GM12878 (cell line): ENCODE data around the gene CNST. TPM values are rescaled to one million over a fixed set of nuclear protein-coding genes. Genes with fewer than 3 reads are reported as not detected.

Experiments used
- ATAC-seq: fragments of 200-7000 bp; cut with Tn5 transposase; 3 replicates; pipeline ENCODE4 v1.9.1; 2020; ENCODE audit warnings: mild to moderate bottlenecking, moderate library complexity
- BruUV-seq: library from RNA; stranded (reverse); fragments of 400-500 nt; replicated peaks from 2 replicates; lab custom pipeline; 2021; lab: Mats Ljungman, UMichigan
- CTCF ChIA-PET: fragments of 300-600 bp; sonication (Branson Sonifier 250); formaldehyde crosslinking; extraction: SDS; loops from one replicate; lab custom pipeline; 2021; ENCODE audit warnings: inconsistent platforms; lab: Yijun Ruan, JAX
- POLR2A ChIA-PET: fragments of 350-600 bp; formaldehyde crosslinking; extraction: SDS; loops from one replicate; lab custom pipeline; 2021; ENCODE audit warnings: inconsistent platforms; lab: Charles Lee
- RAD21 ChIA-PET: fragments of 300-600 bp; sonication (Branson Sonifier 250); formaldehyde crosslinking; loops from one replicate; lab custom pipeline; 2023; ENCODE audit warnings: antibody characterized with exemption; ENCODE audit not compliant: unreplicated experiment; lab: Charles Lee
- SMC1A ChIA-PET: fragments of 300-600 bp; sonication (Branson Sonifier 250); formaldehyde crosslinking; loops from one replicate; lab custom pipeline; 2023; ENCODE audit not compliant: unreplicated experiment, uncharacterized antibody; lab: Charles Lee
- DNase-seq: peaks from one replicate; pipeline ENCODE4 v3.0.0-alpha.2; 2011; ENCODE audit warnings: low read depth, low spot score
- FAIRE-seq: peaks from 3 replicates; lab custom pipeline; 2011; peaks lifted over from hg19 to GRCh38; lab: Jason Lieb, UNC
- H2AFZ ChIP-seq: 2 replicates; pipeline ENCODE4 v1.6.0; 2011; ENCODE audit warnings: low read depth, low read length, control low read depth; ENCODE audit not compliant: control insufficient read depth
- H3K27ac ChIP-seq: 2 replicates; pipeline ENCODE4 v1.5.1; 2011; ENCODE audit warnings: control low read depth; ENCODE audit not compliant: control insufficient read depth, insufficient read depth
- H3K27me3 ChIP-seq, 2 experiments: replicated peaks in 1 of 2; 2 replicates each; pipeline versions ENCODE4 v1.6.0 to v1.6.1; 2011; ENCODE audit warnings: low read length in 1 of 2; ENCODE audit not compliant: control insufficient read depth in 2 of 2, insufficient read depth in 2 of 2
- H3K36me3 ChIP-seq, 2 experiments: 2 replicates each; pipeline ENCODE4 v1.5.1; 2011; ENCODE audit warnings: low read length in 1 of 2; ENCODE audit not compliant: control insufficient read depth in 2 of 2, insufficient read depth in 2 of 2
- H3K4me1 ChIP-seq: 2 replicates; pipeline ENCODE4 v1.6.1; 2011; ENCODE audit warnings: mild to moderate bottlenecking, low read length, moderate library complexity, mixed read lengths; ENCODE audit not compliant: control insufficient read depth, insufficient read depth
- H3K4me2 ChIP-seq: 2 replicates; pipeline ENCODE4 v1.6.0; 2011; ENCODE audit warnings: control low read depth; ENCODE audit not compliant: control insufficient read depth, insufficient read depth
- H3K4me3 ChIP-seq: fragments of 200-600 bp; sonication (generic); 2 replicates; pipeline ENCODE4 v1.5.1; 2016
- H3K79me2 ChIP-seq: 2 replicates; pipeline ENCODE4 v1.6.0; 2011; ENCODE audit warnings: low read length; ENCODE audit not compliant: control insufficient read depth, insufficient read depth
- H3K9ac ChIP-seq: 2 replicates; pipeline ENCODE4 v1.8.0; 2011; ENCODE audit warnings: low read length, control low read depth, mixed read lengths; ENCODE audit not compliant: control insufficient read depth, insufficient read depth
- H3K9me3 ChIP-seq: replicated peaks from 3 replicates; pipeline ENCODE4 v1.5.1; 2011; ENCODE audit warnings: mild to moderate bottlenecking, low read length; ENCODE audit not compliant: control insufficient read depth, insufficient read depth
- H4K20me1 ChIP-seq: 2 replicates; pipeline ENCODE4 v1.6.0; 2011; ENCODE audit not compliant: control insufficient read depth, insufficient read depth
- BHLHE40 ChIP-seq, 2 experiments: fragments of 450-650 bp in 1 of 2; IDR thresholded peaks; 2 replicates each; pipeline ENCODE4 v1.6.1; 2011 to 2017; ENCODE audit warnings: low read depth in 2 of 2, borderline replicate concordance in 1 of 2, improper control_type of control experiment in 1 of 2, low read length in 1 of 2, mild to moderate bottlenecking in 1 of 2
- CEBPB ChIP-seq, 2 experiments: fragments of 150-350 bp in 1 of 2; IDR thresholded peaks; 2 replicates each; pipeline ENCODE4 v1.6.1; 2012 to 2014; ENCODE audit warnings: low read depth in 2 of 2, low read length in 2 of 2, borderline replicate concordance in 1 of 2, inconsistent platforms in 1 of 2
- CHD2 ChIP-seq: IDR thresholded peaks from 2 replicates; pipeline ENCODE4 v1.6.1; 2011; ENCODE audit warnings: low read depth, low read length, improper control_type of control experiment, borderline replicate concordance
- CREM ChIP-seq: IDR thresholded peaks from 2 replicates; pipeline ENCODE4 v1.6.1; 2014; ENCODE audit warnings: antibody characterized with exemption, low read depth
- EP300 ChIP-seq, 2 experiments: fragments of 150-350 bp in 1 of 2; IDR thresholded peaks; 2 replicates each; pipeline ENCODE4 v1.6.1; 2011 to 2012; ENCODE audit warnings: low read depth in 2 of 2, low read length in 2 of 2, borderline replicate concordance in 1 of 2, improper control_type of control experiment in 1 of 2, inconsistent platforms in 1 of 2; ENCODE audit not compliant: control insufficient read depth in 1 of 2
- FOS ChIP-seq: IDR thresholded peaks from 3 replicates; pipeline ENCODE4 v1.6.1; 2011; ENCODE audit warnings: borderline replicate concordance; ENCODE audit not compliant: insufficient read length; ENCODE audit errors: extremely low read depth
- FOXK2 ChIP-seq: fragments of 450-650 bp; IDR thresholded peaks from 2 replicates; pipeline ENCODE4 v1.6.1; 2017; ENCODE audit warnings: mild to moderate bottlenecking, moderate library complexity
- MEF2A ChIP-seq: IDR thresholded peaks from 2 replicates; pipeline ENCODE4 v1.6.1; 2011; ENCODE audit warnings: low read depth, mild to moderate bottlenecking, low read length, moderate library complexity; ENCODE audit not compliant: insufficient read depth
- NFXL1 ChIP-seq: fragments of 450-650 bp; IDR thresholded peaks from 2 replicates; pipeline ENCODE4 v1.6.1; 2017; ENCODE audit warnings: antibody characterized with exemption, mild to moderate bottlenecking, borderline replicate concordance
- PML ChIP-seq: IDR thresholded peaks from 2 replicates; pipeline ENCODE4 v1.6.1; 2012; ENCODE audit warnings: low read length, inconsistent platforms
- SMARCA5 ChIP-seq: fragments of 450-650 bp; IDR thresholded peaks from 2 replicates; pipeline ENCODE4 v1.6.1; 2017; ENCODE audit warnings: mild to moderate bottlenecking
- SP1 ChIP-seq: IDR thresholded peaks from one replicate; pipeline ENCODE4 v1.6.1; 2011; ENCODE audit warnings: low read depth, low read length
- TBL1XR1 ChIP-seq: IDR thresholded peaks from 2 replicates; pipeline ENCODE4 v1.6.1; 2012; ENCODE audit warnings: low read depth, low read length, improper control_type of control experiment
- WGBS: methylation state at CpG from one replicate; pipeline ENCODE4 v1.1.6; 2016; ENCODE audit warnings: low lambda C conversion rate; ENCODE audit not compliant: insufficient replicate concordance, insufficient coverage; ENCODE audit errors: missing lambda C conversion rate; 5-methylcytosine and 5-hydroxymethylcytosine counted together
- in situ Hi-C: fragments of 300-500 bp; cut with MboI; formaldehyde crosslinking; loops from 9 replicates; pipeline ENCODE4 v1.14.3; 2018; ENCODE audit warnings: mixed read lengths
- intact Hi-C: fragments of 100-400 bp; cut with micrococcal nuclease; formaldehyde crosslinking; loops from one replicate; pipeline ENCODE4 v1.14.2; 2022; ENCODE audit not compliant: unreplicated experiment
- polyA plus RNA-seq, 11 experiments: library from polyadenylated mRNA; depleted of rRNA in 4 of 11; unstranded in 6 of 11; stranded (reverse) in 5 of 11; fragments of >200 nt; fragmentation: Nextera tagmentation in 4 of 11; fragmentation: Illumina TruSeq in 1 of 11; extraction: Ambion mirVana in 4 of 11; extraction: Trizol in 1 of 11; gene quantifications; 1 replicate in 1 of 11; 2 replicates in 10 of 11; pipeline versions ENCODE4 v1.2.1 to v1.2.3, GENCODE V29; 2011 to 2016; ENCODE audit warnings: inconsistent platforms in 2 of 11, missing spikeins in 2 of 11, low read depth in 1 of 11
- total RNA-seq, 4 experiments: library from RNA; depleted of rRNA in 3 of 4; stranded (reverse); fragments of >200 nt in 3 of 4; fragmentation: Illumina TruSeq in 1 of 4; extraction: Trizol in 1 of 4; gene quantifications; 2 replicates each; pipeline versions ENCODE4 v1.2.1 to v1.2.3, GENCODE V29; 2013 to 2021
- TF ChIP-seq, protein P1 (sequence below): fragments of 450-650 bp; formaldehyde crosslinking; IDR thresholded peaks from 2 replicates; pipeline ENCODE4 v1.4.0; 2022; ENCODE audit warnings: mild to moderate bottlenecking, moderate library complexity
- TF ChIP-seq, protein P2 (sequence below): fragments of 450-650 bp; IDR thresholded peaks from 2 replicates; pipeline ENCODE4 v1.6.1; 2017; ENCODE audit warnings: borderline replicate concordance
- TF ChIP-seq, protein P3 (sequence below): IDR thresholded peaks from 2 replicates; pipeline ENCODE4 v1.6.1; 2011; ENCODE audit warnings: borderline replicate concordance, low read depth, mild to moderate bottlenecking, moderate library complexity, low read length; ENCODE audit not compliant: insufficient read depth, poor library complexity, severe bottlenecking

The CNST gene
- total and polyA plus RNA-seq, 10 of the 15 experiments (the other 5 are each of a cell fraction or from before 2014, with no cell fraction given) = 4.8 to 16.2 (median 12.3) TPM

DNA sequence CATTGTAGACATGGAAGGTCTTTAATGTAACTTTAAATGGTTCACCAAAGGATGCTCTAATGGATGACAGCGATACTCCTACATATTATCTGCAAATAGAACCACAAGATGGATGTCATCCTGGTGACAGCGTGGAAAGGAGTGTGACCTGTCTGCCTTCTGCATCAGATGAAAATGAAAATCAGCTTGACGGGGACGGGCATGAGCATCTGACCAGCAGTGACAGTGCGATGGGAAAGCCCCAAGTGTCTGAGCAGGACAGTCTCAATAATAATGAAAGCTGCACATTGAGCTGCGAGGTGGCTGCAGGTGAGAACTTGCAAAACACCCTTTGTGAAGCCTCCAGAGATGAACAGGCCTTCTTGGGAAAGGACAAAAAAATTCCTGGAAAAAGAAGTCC, 25.2 kb downstream of the CNST start:
- peaks cover 4% of the 10 kb centered on the region; the same call in 2 of the 3 replicates for H3K9me3 ChIP-seq
- peaks cover 12% of the 10 kb centered on the region; the same call in 1 of the 2 replicates for H3K4me1 ChIP-seq
- ChIA-PET POLR2A (interaction anchor here (1.1 to 1.6 kb wide), 2 partner anchors 21 to 24 kb away, joined by 4 read pairs; no protein-coding TSS in a partner anchor), RAD21 (interaction anchor here (0.6 to 1.7 kb wide), 6 partner anchors 9 to 94 kb away, joined by 3 to 7 read pairs (median 5); partner anchors contain the start of genes CNST and TFB2M), CTCF (interaction anchor here (1.2 to 1.9 kb wide), 5 partner anchors 10 to 99 kb away, joined by 3 to 11 read pairs (median 5); no protein-coding TSS in a partner anchor), SMC1A (interaction anchor here (0.7 to 2.7 kb wide), 6 partner anchors 12 to 114 kb away, joined by 3 to 14 read pairs (median 6); partner anchors contain the start of gene CNST)
- FAIRE-seq = peak; percentile 89
- DNase-seq = peak; percentile 67
- peaks cover 0 to 6% of the 10 kb centered on the region in 2 experiments; a peak in 1 of 4 replicates for H3K36me3 ChIP-seq
- no peak overlapping the region for H3K9ac ChIP-seq
- H3K79me2 ChIP-seq = peaks cover 8% of the 10 kb centered on the region
- no peaks in the 10 kb centered on the region for H3K27me3 ChIP-seq
- in situ Hi-C loops = no loop called here
- no peaks in the 10 kb centered on the region for H4K20me1 ChIP-seq
- H3K4me3 ChIP-seq = peak overlapping the region; percentile 29; the same call in 1 of the 2 replicates
- intact Hi-C loops = loop anchor here (1.0 kb wide), 1 partner anchor 25 kb away; the partner anchor contains the start of genes CNST and TFB2M
- peak overlapping the region; percentile 44; the same call in 1 of the 2 replicates for H2AFZ ChIP-seq
- ATAC-seq = peak; percentile 99
- peak overlapping the region; percentile 82 for H3K4me2 ChIP-seq
- WGBS = under 1% methylated on average over 6 of the region's 6 CpGs
- BruUV-seq = no TSS peak
- H3K27ac ChIP-seq = peak overlapping the region; percentile 64
- TF ChIP-seq PML (no peak), SMARCA5 (no peak), MEF2A (peak; percentile 33; the same call in 1 of the 2 replicates), TBL1XR1 (no peak), NFXL1 (no peak), EP300 (IDR thresholded peaks at IDR 0.05; ENCODE audit: borderline replicate concordance in 1 of 2, control insufficient read depth in 1 of 2, low read depth in 2 of 2, low read length in 2 of 2) (no peak), SP1 (no peak), FOXK2 (no peak), CREM (peak; percentile 58; the same call in 1 of the 2 replicates), FOS (no peak), CHD2 (no peak), BHLHE40 (IDR thresholded peaks at IDR 0.05; ENCODE audit: borderline replicate concordance in 1 of 2, low read depth in 2 of 2, low read length in 1 of 2) (peak in 1 of 2 experiments; percentile 25; a peak in 1 of 4 replicates), CEBPB (IDR thresholded peaks at IDR 0.05; ENCODE audit: borderline replicate concordance in 1 of 2, low read depth in 2 of 2, low read length in 2 of 2) (no peak)
- TF ChIP-seq, protein P1, sequence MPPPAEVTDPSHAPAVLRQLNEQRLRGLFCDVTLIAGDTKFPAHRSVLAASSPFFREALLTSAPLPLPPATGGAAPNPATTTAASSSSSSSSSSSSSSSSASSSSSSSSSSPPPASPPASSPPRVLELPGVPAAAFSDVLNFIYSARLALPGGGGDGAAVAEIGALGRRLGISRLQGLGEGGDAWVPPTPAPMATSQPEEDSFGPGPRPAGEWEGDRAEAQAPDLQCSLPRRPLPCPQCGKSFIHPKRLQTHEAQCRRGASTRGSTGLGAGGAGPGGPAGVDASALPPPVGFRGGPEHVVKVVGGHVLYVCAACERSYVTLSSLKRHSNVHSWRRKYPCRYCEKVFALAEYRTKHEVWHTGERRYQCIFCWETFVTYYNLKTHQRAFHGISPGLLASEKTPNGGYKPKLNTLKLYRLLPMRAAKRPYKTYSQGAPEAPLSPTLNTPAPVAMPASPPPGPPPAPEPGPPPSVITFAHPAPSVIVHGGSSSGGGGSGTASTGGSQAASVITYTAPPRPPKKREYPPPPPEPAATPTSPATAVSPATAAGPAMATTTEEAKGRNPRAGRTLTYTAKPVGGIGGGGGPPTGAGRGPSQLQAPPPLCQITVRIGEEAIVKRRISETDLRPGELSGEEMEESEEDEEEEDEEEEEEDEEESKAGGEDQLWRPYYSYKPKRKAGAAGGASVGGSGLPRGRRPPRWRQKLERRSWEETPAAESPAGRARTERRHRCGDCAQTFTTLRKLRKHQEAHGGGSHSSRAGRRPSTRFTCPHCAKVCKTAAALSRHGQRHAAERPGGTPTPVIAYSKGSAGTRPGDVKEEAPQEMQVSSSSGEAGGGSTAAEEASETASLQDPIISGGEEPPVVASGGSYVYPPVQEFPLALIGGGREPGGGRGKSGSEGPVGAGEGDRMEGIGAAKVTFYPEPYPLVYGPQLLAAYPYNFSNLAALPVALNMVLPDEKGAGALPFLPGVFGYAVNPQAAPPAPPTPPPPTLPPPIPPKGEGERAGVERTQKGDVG (CRISPR knock-in tag) = no peak
- TF ChIP-seq, protein P2, sequence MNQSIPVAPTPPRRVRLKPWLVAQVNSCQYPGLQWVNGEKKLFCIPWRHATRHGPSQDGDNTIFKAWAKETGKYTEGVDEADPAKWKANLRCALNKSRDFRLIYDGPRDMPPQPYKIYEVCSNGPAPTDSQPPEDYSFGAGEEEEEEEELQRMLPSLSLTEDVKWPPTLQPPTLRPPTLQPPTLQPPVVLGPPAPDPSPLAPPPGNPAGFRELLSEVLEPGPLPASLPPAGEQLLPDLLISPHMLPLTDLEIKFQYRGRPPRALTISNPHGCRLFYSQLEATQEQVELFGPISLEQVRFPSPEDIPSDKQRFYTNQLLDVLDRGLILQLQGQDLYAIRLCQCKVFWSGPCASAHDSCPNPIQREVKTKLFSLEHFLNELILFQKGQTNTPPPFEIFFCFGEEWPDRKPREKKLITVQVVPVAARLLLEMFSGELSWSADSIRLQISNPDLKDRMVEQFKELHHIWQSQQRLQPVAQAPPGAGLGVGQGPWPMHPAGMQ = no peak
- TF ChIP-seq, protein P3, sequence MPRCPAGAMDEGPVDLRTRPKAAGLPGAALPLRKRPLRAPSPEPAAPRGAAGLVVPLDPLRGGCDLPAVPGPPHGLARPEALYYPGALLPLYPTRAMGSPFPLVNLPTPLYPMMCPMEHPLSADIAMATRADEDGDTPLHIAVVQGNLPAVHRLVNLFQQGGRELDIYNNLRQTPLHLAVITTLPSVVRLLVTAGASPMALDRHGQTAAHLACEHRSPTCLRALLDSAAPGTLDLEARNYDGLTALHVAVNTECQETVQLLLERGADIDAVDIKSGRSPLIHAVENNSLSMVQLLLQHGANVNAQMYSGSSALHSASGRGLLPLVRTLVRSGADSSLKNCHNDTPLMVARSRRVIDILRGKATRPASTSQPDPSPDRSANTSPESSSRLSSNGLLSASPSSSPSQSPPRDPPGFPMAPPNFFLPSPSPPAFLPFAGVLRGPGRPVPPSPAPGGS = no peak
